Spleen (tissue), 7 donors: ENCODE measurements around the gene BICDL2.

ENCODE experiments used
- CTCF ChIP-seq, 11 experiments: fragments of 200-600 bp in 7 of 11; fragments of 450-650 bp in 4 of 11; sonication (generic) in 4 of 11; IDR thresholded peaks in 8 of 11; conservative IDR thresholded peaks in 3 of 11; 1 replicate in 7 of 11; 2 replicates in 4 of 11; pipeline versions ENCODE4 v1.4.0 to v1.8.0; 2016 to 2021; ENCODE audit warnings: antibody characterized with exemption in 11 of 11, inconsistent platforms in 4 of 11, mild to moderate bottlenecking in 1 of 11
- POLR2A ChIP-seq, 3 donors: fragments of 450-650 bp; IDR thresholded peaks; one replicate each; pipeline ENCODE4 v1.5.1; 2017; ENCODE audit warnings: antibody characterized with exemption in 3 of 3, mild to moderate bottlenecking in 1 of 3
- POLR2AphosphoS5 ChIP-seq, 3 donors: sonication (generic); formaldehyde crosslinking; IDR thresholded peaks; one replicate each; pipeline ENCODE4 v1.5.1; 2017; ENCODE audit warnings: antibody characterized with exemption in 3 of 3
- donor health status: DM: no; HTN: no; CAD: no; lungs with moderate emphysema.
- donor health status: DM: no; HTN: no; CAD: no.
- donor health status: DM: no; HTN: no; CAD: no.

DNA sequence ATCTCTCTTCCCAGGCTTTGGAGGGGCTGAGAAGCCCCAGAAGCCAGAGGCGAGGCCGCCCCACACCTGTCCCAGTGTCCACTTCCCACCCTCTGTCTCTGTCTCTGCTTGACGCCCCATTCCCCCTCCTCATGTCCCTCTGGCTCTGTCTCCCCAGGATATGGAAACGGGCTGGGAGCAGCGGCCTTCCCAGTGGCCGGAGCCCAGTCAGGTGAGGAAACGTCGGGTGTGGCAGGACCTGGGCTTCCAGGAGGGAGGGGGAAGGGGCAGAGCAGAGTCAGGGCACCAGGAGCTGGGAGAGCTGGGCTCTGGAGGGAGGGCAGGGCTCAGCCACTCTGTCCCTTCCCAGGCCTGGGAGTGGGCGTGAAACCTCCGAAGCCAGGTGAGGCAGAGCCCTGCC lies 45.9 kb downstream of the BICDL2 start:
- TF ChIP-seq POLR2A (IDR thresholded peaks at IDR 0.05) (no peak), CTCF (IDR thresholded peaks at IDR 0.05 in 8 of 11, conservative IDR thresholded peaks at IDR 0.05 in 3 of 11) (no peak), POLR2AphosphoS5 (IDR thresholded peaks at IDR 0.05) (no peak)
